ENCODE measurements around the gene TCP11L1. TPM values are rescaled to one million over a fixed set of nuclear protein-coding genes. Genes with fewer than 3 reads are reported as not detected.
A peak's percentile ranks its signal among the peaks of the same experiment; 100 is the strongest.
"Not testable (repeated sequence)": the region's sequence is repeated elsewhere in the genome, so short reads cannot be mapped to it uniquely, and the experiment has no call there.

The TCP11L1 gene
- total RNA-seq, 1 experiment from 2014 or later, result 22.8 TPM

DNA sequence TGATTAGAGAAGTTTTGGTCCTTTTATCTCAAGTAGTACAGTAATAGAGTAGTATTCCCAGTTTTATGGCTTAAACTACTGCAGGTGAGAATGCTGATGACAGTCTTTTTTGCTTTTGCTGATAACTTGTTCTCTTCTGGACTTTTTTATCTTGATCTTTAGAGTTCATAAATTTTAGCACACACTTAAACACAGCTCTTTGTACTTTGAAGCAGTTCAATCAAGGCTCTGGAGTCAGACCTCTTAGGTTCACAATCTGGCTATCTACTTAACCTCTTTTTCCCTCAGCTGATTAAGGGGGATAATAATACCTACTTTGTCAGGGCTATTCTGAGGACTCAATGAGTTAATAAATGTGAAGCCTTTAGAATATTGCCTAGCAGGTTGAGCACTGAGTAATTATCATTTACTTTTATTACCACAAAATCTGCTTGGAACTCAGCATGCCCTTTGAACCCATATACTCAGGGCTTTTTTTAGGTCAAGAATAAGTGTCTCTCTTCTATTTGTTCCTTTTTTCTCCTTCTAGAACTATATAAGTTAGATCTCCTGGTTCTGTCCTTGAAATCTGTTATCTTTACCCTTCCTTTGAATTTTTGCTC lies 70.0 kb downstream of the TCP11L1 start:
- Mint-ChIP-seq H3K4me3 (ENCODE audit: unreplicated experiment) (peak overlapping the region; percentile 2), H3K4me1 (ENCODE audit: low read depth, unreplicated experiment) (peaks cover 27% of the 10 kb centered on the region), H3K27ac (ENCODE audit: unreplicated experiment) (peak overlapping the region; percentile 54), H3K36me3 (ENCODE audit: insufficient read depth, unreplicated experiment) (peaks cover 18% of the 10 kb centered on the region), H3K27me3 (ENCODE audit: insufficient read depth, unreplicated experiment) (no peaks in the 10 kb centered on the region), H3K9me3 (ENCODE audit: unreplicated experiment) (no peaks in the 10 kb centered on the region)
- peak in 1 of 2 experiments; percentile 41 for DNase-seq
- CTCF ChIA-PET, result interaction anchor here (1.6 kb wide), 1 partner anchor 44 kb away, joined by 5 read pairs; no protein-coding TSS in a partner anchor
- Histone ChIP-seq H3K9me3 (no peaks in the 10 kb centered on the region), H3K4me1 (peaks cover 28% of the 10 kb centered on the region), H3K27me3 (replicated peaks; ENCODE audit: control insufficient read depth, insufficient read depth, low read length) (no peaks in the 10 kb centered on the region), H3K4me3 (ENCODE audit: low read depth, low read length) (no peak overlapping the region), H3K36me3 (ENCODE audit: control insufficient read depth, insufficient read depth, low read length) (no peaks in the 10 kb centered on the region; the same call in 1 of the 2 replicates)
- intact Hi-C loops (cut with micrococcal nuclease; ENCODE audit: unreplicated experiment), result loop anchor here (1.0 kb wide), 1 partner anchor 11 kb away; no protein-coding TSS in a partner anchor
- TF ChIP-seq, protein P1, sequence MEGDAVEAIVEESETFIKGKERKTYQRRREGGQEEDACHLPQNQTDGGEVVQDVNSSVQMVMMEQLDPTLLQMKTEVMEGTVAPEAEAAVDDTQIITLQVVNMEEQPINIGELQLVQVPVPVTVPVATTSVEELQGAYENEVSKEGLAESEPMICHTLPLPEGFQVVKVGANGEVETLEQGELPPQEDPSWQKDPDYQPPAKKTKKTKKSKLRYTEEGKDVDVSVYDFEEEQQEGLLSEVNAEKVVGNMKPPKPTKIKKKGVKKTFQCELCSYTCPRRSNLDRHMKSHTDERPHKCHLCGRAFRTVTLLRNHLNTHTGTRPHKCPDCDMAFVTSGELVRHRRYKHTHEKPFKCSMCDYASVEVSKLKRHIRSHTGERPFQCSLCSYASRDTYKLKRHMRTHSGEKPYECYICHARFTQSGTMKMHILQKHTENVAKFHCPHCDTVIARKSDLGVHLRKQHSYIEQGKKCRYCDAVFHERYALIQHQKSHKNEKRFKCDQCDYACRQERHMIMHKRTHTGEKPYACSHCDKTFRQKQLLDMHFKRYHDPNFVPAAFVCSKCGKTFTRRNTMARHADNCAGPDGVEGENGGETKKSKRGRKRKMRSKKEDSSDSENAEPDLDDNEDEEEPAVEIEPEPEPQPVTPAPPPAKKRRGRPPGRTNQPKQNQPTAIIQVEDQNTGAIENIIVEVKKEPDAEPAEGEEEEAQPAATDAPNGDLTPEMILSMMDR (IDR thresholded peaks at IDR 0.05; ENCODE audit: insufficient read depth in 1 of 2, low read depth in 1 of 2, low read length in 1 of 2, severe bottlenecking in 1 of 2, unreplicated experiment in 1 of 2), result no peak
- no TSS peak for BruUV-seq (replicated peaks)
- POLR2A ChIA-PET, result interaction anchor here (0.9 kb wide), 1 partner anchor 627 kb away, joined by 9 read pairs; no protein-coding TSS in a partner anchor

DNA sequence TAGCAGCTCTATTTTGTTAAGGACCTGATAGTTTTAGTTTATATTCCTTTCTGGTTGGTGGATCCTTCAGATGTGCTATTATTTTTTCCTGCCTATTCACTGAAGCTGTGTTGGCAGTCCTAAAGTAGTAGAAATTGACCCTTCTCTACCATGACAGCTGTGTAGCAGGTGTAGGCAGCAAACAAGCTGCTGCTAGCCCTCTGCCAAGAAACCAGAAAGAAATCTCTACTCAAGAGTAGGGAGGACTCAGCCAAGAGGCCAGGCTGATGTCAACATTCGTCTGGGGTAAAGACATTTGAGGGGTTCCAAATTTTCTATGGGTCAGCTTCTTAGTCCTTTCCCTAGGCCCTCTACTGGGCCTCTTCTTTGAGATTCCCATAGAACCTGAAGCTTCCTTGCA lies 70.7 kb downstream of the TCP11L1 start:
- Histone ChIP-seq H3K9me3 (no peaks in the 10 kb centered on the region), H3K4me3 (ENCODE audit: low read depth, low read length) (no peak overlapping the region), H3K36me3 (ENCODE audit: control insufficient read depth, insufficient read depth, low read length) (no peaks in the 10 kb centered on the region; the same call in 1 of the 2 replicates), H3K27me3 (replicated peaks; ENCODE audit: control insufficient read depth, insufficient read depth, low read length) (no peaks in the 10 kb centered on the region), H3K4me1 (peaks cover 28% of the 10 kb centered on the region)
- ChIA-PET CTCF (no interaction called here), POLR2A (no interaction called here)
- DNase-seq, result no peak
- BruUV-seq (replicated peaks), result no TSS peak
- TF ChIP-seq, protein P1 (IDR thresholded peaks at IDR 0.05; ENCODE audit: insufficient read depth in 1 of 2, low read depth in 1 of 2, low read length in 1 of 2, severe bottlenecking in 1 of 2, unreplicated experiment in 1 of 2), result no peak
- peaks cover 14% of the 10 kb centered on the region for H3K36me3 Mint-ChIP-seq (ENCODE audit: insufficient read depth, unreplicated experiment)
- H3K27ac Mint-ChIP-seq (ENCODE audit: unreplicated experiment), result no peak overlapping the region
- intact Hi-C loops (cut with micrococcal nuclease; ENCODE audit: unreplicated experiment), result no loop called here
- H3K9me3 Mint-ChIP-seq (ENCODE audit: unreplicated experiment), result no peaks in the 10 kb centered on the region
- peak overlapping the region; percentile 2 for H3K4me3 Mint-ChIP-seq (ENCODE audit: unreplicated experiment)
- no peaks in the 10 kb centered on the region for H3K27me3 Mint-ChIP-seq (ENCODE audit: insufficient read depth, unreplicated experiment)
- H3K4me1 Mint-ChIP-seq (ENCODE audit: low read depth, unreplicated experiment), result peaks cover 27% of the 10 kb centered on the region

DNA sequence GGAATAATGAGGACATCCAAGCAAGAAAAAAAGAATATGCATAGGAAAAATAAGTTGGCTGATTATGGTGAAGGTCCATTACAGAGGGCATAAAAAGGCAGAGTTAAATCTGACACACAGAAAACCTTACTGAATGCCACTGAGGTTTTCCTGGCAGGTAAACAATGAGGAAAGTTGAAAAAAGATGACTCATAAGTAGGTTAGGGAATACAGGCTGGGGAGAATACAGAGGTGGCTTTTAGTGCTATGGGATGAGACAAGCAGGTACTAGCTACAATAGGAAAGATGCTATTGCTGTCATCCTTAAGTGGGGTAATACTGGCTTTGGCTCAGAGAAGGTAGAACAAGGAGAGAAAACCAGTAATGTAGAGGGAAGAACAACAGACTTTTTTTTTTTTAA lies 77.2 kb downstream of the TCP11L1 start:
- H3K4me3 Mint-ChIP-seq (ENCODE audit: unreplicated experiment), result no peak overlapping the region
- intact Hi-C loops (cut with micrococcal nuclease; ENCODE audit: unreplicated experiment), result no loop called here
- Histone ChIP-seq H3K36me3 (ENCODE audit: control insufficient read depth, insufficient read depth, low read length) (no peaks in the 10 kb centered on the region), H3K27me3 (replicated peaks; ENCODE audit: control insufficient read depth, insufficient read depth, low read length) (no peaks in the 10 kb centered on the region), H3K4me1 (peaks cover 14% of the 10 kb centered on the region), H3K4me3 (ENCODE audit: low read depth, low read length) (no peak overlapping the region), H3K9me3 (no peaks in the 10 kb centered on the region)
- no peaks in the 10 kb centered on the region for H3K9me3 Mint-ChIP-seq (ENCODE audit: unreplicated experiment)
- no TSS peak for BruUV-seq (replicated peaks)
- H3K27ac Mint-ChIP-seq (ENCODE audit: unreplicated experiment), result no peak overlapping the region
- TF ChIP-seq, protein P1 (IDR thresholded peaks at IDR 0.05; ENCODE audit: insufficient read depth in 1 of 2, low read depth in 1 of 2, low read length in 1 of 2, severe bottlenecking in 1 of 2, unreplicated experiment in 1 of 2), result no peak
- H3K4me1 Mint-ChIP-seq (ENCODE audit: low read depth, unreplicated experiment), result peaks cover 9% of the 10 kb centered on the region
- DNase-seq, result no peak
- POLR2A ChIA-PET, result interaction anchor here (0.7 kb wide), 1 partner anchor 37 kb away, joined by 3 read pairs; no protein-coding TSS in a partner anchor
- no peaks in the 10 kb centered on the region for H3K36me3 Mint-ChIP-seq (ENCODE audit: insufficient read depth, unreplicated experiment)
- CTCF ChIA-PET, result no interaction called here
- no peaks in the 10 kb centered on the region for H3K27me3 Mint-ChIP-seq (ENCODE audit: insufficient read depth, unreplicated experiment)

- intact Hi-C loops (cut with micrococcal nuclease; ENCODE audit: unreplicated experiment); BruUV-seq (replicated peaks); CTCF ChIA-PET; H3K4me3 ChIP-seq (ENCODE audit: low read depth, low read length); H3K27me3 Mint-ChIP-seq (ENCODE audit: insufficient read depth, unreplicated experiment); H3K4me3 Mint-ChIP-seq (ENCODE audit: unreplicated experiment); POLR2A ChIA-PET; H3K36me3 ChIP-seq (ENCODE audit: control insufficient read depth, insufficient read depth, low read length); H3K4me1 Mint-ChIP-seq (ENCODE audit: low read depth, unreplicated experiment); H3K9me3 Mint-ChIP-seq (ENCODE audit: unreplicated experiment); DNase-seq; H3K9me3 ChIP-seq; H3K27ac Mint-ChIP-seq (ENCODE audit: unreplicated experiment); H3K27me3 ChIP-seq (replicated peaks; ENCODE audit: control insufficient read depth, insufficient read depth, low read length): not testable (repeated sequence)
- peaks cover 14% of the 10 kb centered on the region for H3K36me3 Mint-ChIP-seq (ENCODE audit: insufficient read depth, unreplicated experiment)
- peaks cover 27% of the 10 kb centered on the region for H3K4me1 ChIP-seq
Observed at GRCh38 chr11:33122696-33123095, 83.3 kb downstream of the TCP11L1 start.

All from Caco-2 (cell line).